Measurements from ENCODE around the gene ADH1B.
A peak's percentile ranks its signal among the peaks of the same experiment; 100 is the strongest.

The ADH1B gene

DNA sequence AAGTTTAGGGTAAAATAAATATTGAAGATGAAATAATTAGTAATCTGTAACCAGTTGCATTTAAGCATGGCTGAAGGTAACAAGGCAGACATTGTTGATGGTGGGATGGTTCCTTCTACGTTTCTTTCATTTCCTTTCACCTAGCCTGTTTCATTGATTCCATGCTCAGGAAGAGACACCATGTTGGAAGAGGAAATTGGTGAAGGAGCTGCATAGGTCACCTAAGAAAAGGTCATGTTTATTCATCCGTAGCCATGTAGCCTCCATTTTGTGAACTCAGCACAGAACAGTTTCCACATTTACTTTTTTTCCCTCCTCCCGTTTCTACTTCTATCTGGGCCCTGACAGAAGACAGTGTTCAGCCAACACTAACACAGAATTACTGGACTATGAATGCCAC lies 3.8 kb downstream of the ADH1B start:
- WGBS, 2 donors (ENCODE audit: extremely low coverage in 2 of 2, insufficient read length in 2 of 2, insufficient replicate concordance in 1 of 2) = no CpG with 5 or more reads among the region's 3 CpGs
- H2AK5ac ChIP-seq (ENCODE audit: low read depth, low read length) = no peak overlapping the region
- no peak overlapping the region for H3K4me3 ChIP-seq (ENCODE audit: low read length in 2 of 2)

GRCh38 chr4:99315839-99316238 lies 5.4 kb downstream of the ADH1B start:
- Histone ChIP-seq H2BK120ac (ENCODE audit: low read depth, low read length) (no peak overlapping the region), H3K9ac (ENCODE audit: low read depth, low read length, poor library complexity) (no peak overlapping the region), H2BK15ac (ENCODE audit: low read length) (no peak overlapping the region), H3K18ac (ENCODE audit: low read length) (no peak overlapping the region), H2BK5ac (ENCODE audit: low read length) (no peak overlapping the region), H3K14ac (ENCODE audit: low read length) (peak overlapping the region; percentile 8), H3K9me3 (replicated peaks in 1 of 2; ENCODE audit: control insufficient read depth in 2 of 2, insufficient read depth in 1 of 2, low read depth in 1 of 2, low read length in 2 of 2) (no peaks in the 10 kb centered on the region), H3K36me3 (replicated peaks in 1 of 2; ENCODE audit: control insufficient read depth in 2 of 2, insufficient read depth in 2 of 2, low read length in 2 of 2) (no peaks in the 10 kb centered on the region), H3K4me2 (ENCODE audit: insufficient read depth, low read length, poor library complexity, severe bottlenecking) (no peak overlapping the region), H3K4ac (ENCODE audit: low read length) (no peak overlapping the region), H3K79me1 (ENCODE audit: low read depth, low read length) (no peaks in the 10 kb centered on the region), H4K8ac (ENCODE audit: low read depth, low read length) (peak overlapping the region; percentile 92), H3K4me1 (ENCODE audit: control insufficient read depth in 2 of 2, insufficient read depth in 1 of 2, low read depth in 1 of 2, low read length in 2 of 2) (no peaks in the 10 kb centered on the region), H4K91ac (ENCODE audit: low read depth, low read length, poor library complexity) (no peak overlapping the region), H3K23ac (ENCODE audit: low read depth, low read length, poor library complexity) (no peak overlapping the region), H2AK5ac (ENCODE audit: low read depth, low read length) (no peak overlapping the region), H3K27ac (replicated peaks; ENCODE audit: low read length) (no peak overlapping the region), H3K27me3 (ENCODE audit: control insufficient read depth in 3 of 3, insufficient read depth in 3 of 3, low read depth in 1 of 3, low read length in 3 of 3) (no peaks in the 10 kb centered on the region), H2AFZ (ENCODE audit: low read length) (no peak overlapping the region), H3K4me3 (ENCODE audit: low read length in 2 of 2) (no peak overlapping the region), H2BK12ac (ENCODE audit: low read length) (peak overlapping the region; percentile 22)
- no peak for DNase-seq (ENCODE audit: low spot score)
- WGBS, 2 donors (ENCODE audit: extremely low coverage in 2 of 2, insufficient read length in 2 of 2, insufficient replicate concordance in 1 of 2) = no CpG with 5 or more reads among the region's 6 CpGs

More for the DNA sequence above, 3.8 kb downstream of the ADH1B start:
- no peak for DNase-seq (ENCODE audit: low spot score)
- Histone ChIP-seq H4K8ac (ENCODE audit: low read depth, low read length) (no peak overlapping the region), H2BK15ac (ENCODE audit: low read length) (no peak overlapping the region), H3K27ac (replicated peaks; ENCODE audit: low read length) (no peak overlapping the region), H4K91ac (ENCODE audit: low read depth, low read length, poor library complexity) (no peak overlapping the region), H3K4me1 (ENCODE audit: control insufficient read depth in 2 of 2, insufficient read depth in 1 of 2, low read depth in 1 of 2, low read length in 2 of 2) (peaks cover 0 to 5% of the 10 kb centered on the region in 2 donors), H3K23ac (ENCODE audit: low read depth, low read length, poor library complexity) (no peak overlapping the region), H3K27me3 (ENCODE audit: control insufficient read depth in 3 of 3, insufficient read depth in 3 of 3, low read depth in 1 of 3, low read length in 3 of 3) (no peaks in the 10 kb centered on the region), H3K79me1 (ENCODE audit: low read depth, low read length) (no peaks in the 10 kb centered on the region), H3K4ac (ENCODE audit: low read length) (no peak overlapping the region), H2BK5ac (ENCODE audit: low read length) (no peak overlapping the region), H3K9me3 (replicated peaks in 1 of 2; ENCODE audit: control insufficient read depth in 2 of 2, insufficient read depth in 1 of 2, low read depth in 1 of 2, low read length in 2 of 2) (no peaks in the 10 kb centered on the region), H3K18ac (ENCODE audit: low read length) (no peak overlapping the region), H2AFZ (ENCODE audit: low read length) (peak overlapping the region; percentile 74), H3K4me2 (ENCODE audit: insufficient read depth, low read length, poor library complexity, severe bottlenecking) (no peak overlapping the region), H2BK120ac (ENCODE audit: low read depth, low read length) (no peak overlapping the region), H2BK12ac (ENCODE audit: low read length) (no peak overlapping the region), H3K9ac (ENCODE audit: low read depth, low read length, poor library complexity) (no peak overlapping the region), H3K36me3 (replicated peaks in 1 of 2; ENCODE audit: control insufficient read depth in 2 of 2, insufficient read depth in 2 of 2, low read length in 2 of 2) (no peaks in the 10 kb centered on the region), H3K14ac (ENCODE audit: low read length) (no peak overlapping the region)

- no peak overlapping the region for H3K4me2 ChIP-seq (ENCODE audit: insufficient read depth, low read length, poor library complexity, severe bottlenecking)
- no peak overlapping the region for H3K27ac ChIP-seq (replicated peaks; ENCODE audit: low read length)
- no peak overlapping the region for H2AFZ ChIP-seq (ENCODE audit: low read length)
- H4K8ac ChIP-seq (ENCODE audit: low read depth, low read length) = no peak overlapping the region
- no CpG with 5 or more reads among the region's 1 CpG for WGBS, 2 donors (ENCODE audit: extremely low coverage in 2 of 2, insufficient read length in 2 of 2, insufficient replicate concordance in 1 of 2)
- H2BK15ac ChIP-seq (ENCODE audit: low read length) = no peak overlapping the region
- H3K79me1 ChIP-seq (ENCODE audit: low read depth, low read length) = no peaks in the 10 kb centered on the region
- no peak overlapping the region for H3K23ac ChIP-seq (ENCODE audit: low read depth, low read length, poor library complexity)
- no peak overlapping the region for H3K4ac ChIP-seq (ENCODE audit: low read length)
- no peak for DNase-seq (ENCODE audit: low spot score)
- H3K27me3 ChIP-seq (ENCODE audit: control insufficient read depth in 3 of 3, insufficient read depth in 3 of 3, low read depth in 1 of 3, low read length in 3 of 3) = no peaks in the 10 kb centered on the region
- no peak overlapping the region for H2BK120ac ChIP-seq (ENCODE audit: low read depth, low read length)
- no peaks in the 10 kb centered on the region for H3K4me1 ChIP-seq (ENCODE audit: control insufficient read depth in 2 of 2, insufficient read depth in 1 of 2, low read depth in 1 of 2, low read length in 2 of 2)
- no peak overlapping the region for H2BK12ac ChIP-seq (ENCODE audit: low read length)
- no peak overlapping the region for H3K4me3 ChIP-seq (ENCODE audit: low read length in 2 of 2)
- H3K9ac ChIP-seq (ENCODE audit: low read depth, low read length, poor library complexity) = no peak overlapping the region
- no peak overlapping the region for H4K91ac ChIP-seq (ENCODE audit: low read depth, low read length, poor library complexity)
- H2AK5ac ChIP-seq (ENCODE audit: low read depth, low read length) = no peak overlapping the region
- no peak overlapping the region for H2BK5ac ChIP-seq (ENCODE audit: low read length)
- H3K9me3 ChIP-seq (replicated peaks in 1 of 2; ENCODE audit: control insufficient read depth in 2 of 2, insufficient read depth in 1 of 2, low read depth in 1 of 2, low read length in 2 of 2) = no peaks in the 10 kb centered on the region
- H3K14ac ChIP-seq (ENCODE audit: low read length) = no peak overlapping the region
- no peaks in the 10 kb centered on the region for H3K36me3 ChIP-seq (replicated peaks in 1 of 2; ENCODE audit: control insufficient read depth in 2 of 2, insufficient read depth in 2 of 2, low read length in 2 of 2)
- no peak overlapping the region for H3K18ac ChIP-seq (ENCODE audit: low read length)
Measured at GRCh38 chr4:99314211-99314610, 7.0 kb downstream of the ADH1B start.

GRCh38 chr4:99310389-99310788 lies 10.8 kb downstream of the ADH1B start:
- H3K27me3 ChIP-seq (ENCODE audit: control insufficient read depth in 3 of 3, insufficient read depth in 3 of 3, low read depth in 1 of 3, low read length in 3 of 3) = no peaks in the 10 kb centered on the region

More at GRCh38 chr4:99310389-99310788, 10.8 kb downstream of the ADH1B start:
- no peaks in the 10 kb centered on the region for H3K9me3 ChIP-seq (replicated peaks in 1 of 2; ENCODE audit: control insufficient read depth in 2 of 2, insufficient read depth in 1 of 2, low read depth in 1 of 2, low read length in 2 of 2)
- DNase-seq (ENCODE audit: low spot score) = no peak
- H3K18ac ChIP-seq (ENCODE audit: low read length) = no peak overlapping the region
- H4K91ac ChIP-seq (ENCODE audit: low read depth, low read length, poor library complexity) = no peak overlapping the region
- H3K36me3 ChIP-seq (replicated peaks in 1 of 2; ENCODE audit: control insufficient read depth in 2 of 2, insufficient read depth in 2 of 2, low read length in 2 of 2) = no peaks in the 10 kb centered on the region
- H2BK120ac ChIP-seq (ENCODE audit: low read depth, low read length) = no peak overlapping the region
- H2AK5ac ChIP-seq (ENCODE audit: low read depth, low read length) = no peak overlapping the region
- H3K23ac ChIP-seq (ENCODE audit: low read depth, low read length, poor library complexity) = no peak overlapping the region
- H3K4me3 ChIP-seq (ENCODE audit: low read length in 2 of 2) = no peak overlapping the region
- no peak overlapping the region for H2AFZ ChIP-seq (ENCODE audit: low read length)
- no peaks in the 10 kb centered on the region for H3K4me1 ChIP-seq (ENCODE audit: control insufficient read depth in 2 of 2, insufficient read depth in 1 of 2, low read depth in 1 of 2, low read length in 2 of 2)
- no peak overlapping the region for H3K9ac ChIP-seq (ENCODE audit: low read depth, low read length, poor library complexity)
- no peak overlapping the region for H2BK12ac ChIP-seq (ENCODE audit: low read length)
- no CpG with 5 or more reads among the region's 2 CpGs for WGBS, 2 donors (ENCODE audit: extremely low coverage in 2 of 2, insufficient read length in 2 of 2, insufficient replicate concordance in 1 of 2)
- H3K14ac ChIP-seq (ENCODE audit: low read length) = no peak overlapping the region
- no peak overlapping the region for H2BK5ac ChIP-seq (ENCODE audit: low read length)
- no peak overlapping the region for H4K8ac ChIP-seq (ENCODE audit: low read depth, low read length)
- H3K27ac ChIP-seq (replicated peaks; ENCODE audit: low read length) = no peak overlapping the region
- no peak overlapping the region for H2BK15ac ChIP-seq (ENCODE audit: low read length)
- H3K4me2 ChIP-seq (ENCODE audit: insufficient read depth, low read length, poor library complexity, severe bottlenecking) = no peak overlapping the region
- no peak overlapping the region for H3K4ac ChIP-seq (ENCODE audit: low read length)
- no peaks in the 10 kb centered on the region for H3K79me1 ChIP-seq (ENCODE audit: low read depth, low read length)
